Kidney (tissue), 14 donors: ENCODE results near the gene DNAJC27. TPM values are rescaled to one million over a fixed set of nuclear protein-coding genes. Genes with fewer than 3 reads are reported as not detected.

ENCODE experiments used
- DNase-seq, 5 donors: peaks; one replicate each; pipeline ENCODE4 v3.0.0-alpha.2; 2013 to 2020
- FAIRE-seq: peaks from 2 replicates; lab custom pipeline; 2012; peaks lifted over from hg19 to GRCh38; lab: Jason Lieb, UNC
- H3K27ac ChIP-seq, 2 donors: one replicate each; pipeline ENCODE4 v1.7.0; 2013; ENCODE audit warnings: low read depth in 2 of 2, low read length in 2 of 2, inconsistent platforms in 1 of 2
- H3K27me3 ChIP-seq: one replicate; pipeline ENCODE4 v1.7.1; 2013; ENCODE audit warnings: low read length, inconsistent platforms; ENCODE audit not compliant: control insufficient read depth, insufficient read depth
- H3K36me3 ChIP-seq, 3 donors: one replicate each; pipeline versions ENCODE4 v1.7.0 to v1.7.1; 2013; ENCODE audit warnings: low read length in 3 of 3, control low read depth in 1 of 3, inconsistent platforms in 1 of 3; ENCODE audit not compliant: insufficient read depth in 3 of 3, control insufficient read depth in 2 of 3
- H3K4me1 ChIP-seq, 3 donors: one replicate each; pipeline versions ENCODE4 v1.7.0 to v1.7.1; 2013; ENCODE audit warnings: low read length in 3 of 3, inconsistent platforms in 1 of 3, low read depth in 1 of 3; ENCODE audit not compliant: control insufficient read depth in 2 of 3, insufficient read depth in 2 of 3
- H3K4me3 ChIP-seq, 3 donors: one replicate each; pipeline versions ENCODE4 v1.7.0 to v1.8.1; 2013; ENCODE audit warnings: low read length in 3 of 3, control low read depth in 1 of 3, inconsistent platforms in 1 of 3
- H3K9ac ChIP-seq, 3 donors: one replicate each; pipeline versions ENCODE4 v1.7.0 to v1.7.1; 2013; ENCODE audit warnings: low read length in 3 of 3, control low read depth in 1 of 3, inconsistent platforms in 1 of 3
- H3K9me3 ChIP-seq, 3 donors: one replicate each; pipeline versions ENCODE4 v1.7.0 to v1.7.1; 2013; ENCODE audit warnings: low read length in 3 of 3, control low read depth in 1 of 3, inconsistent platforms in 1 of 3; ENCODE audit not compliant: control insufficient read depth in 2 of 3, insufficient read depth in 1 of 3
- CTCF ChIP-seq: IDR thresholded peaks from 3 replicates; pipeline ENCODE4 v1.5.1; 2012; ENCODE audit warnings: mild to moderate bottlenecking, moderate library complexity, borderline replicate concordance; ENCODE audit not compliant: insufficient read depth; ENCODE audit errors: extremely low read depth
- intact Hi-C: fragments of 100-400 bp; cut with DNase I; formaldehyde crosslinking; loops from one replicate; pipeline ENCODE4 v1.11.1; 2022
- polyA plus RNA-seq: library from polyadenylated mRNA; stranded (reverse); fragments of 350-450 nt; fragmentation: Illumina TruSeq; extraction: RNeasy Lipid Tissue Mini Kit (QIAGEN cat#74804); gene quantifications from one replicate; pipeline ENCODE4 v1.2.3, GENCODE V29; 2014; ENCODE audit warnings: low read depth, low replicate concordance; ENCODE audit not compliant: insufficient read depth
- total RNA-seq: library from RNA; stranded (reverse); fragmentation: NEBNext Ultra II Directional; extraction: Animal tissue kit (Norgen Biotek cat#: 25700); gene quantifications from one replicate; pipeline ENCODE4 v1.2.1, GENCODE V29; 2021
- donor health status: control.
- donor health status: control.
- donor health status: control.
- donor health status: control.
- donor health status: control.
- donor health status: DM: yes; HTN: yes; CAD: no.
- donor health status: Normal renal cell carcinoma (clear cell type).

The DNAJC27 gene
- total and polyA plus RNA-seq, 2 donors from 2014 or later: 3.2 to 11.4 TPM

- H3K9me3 ChIP-seq: no peaks in the 10 kb centered on the region
- no peak overlapping the region for H3K4me3 ChIP-seq
- no peak overlapping the region for H3K27ac ChIP-seq
- FAIRE-seq (peak; percentile 13), DNase-seq (no peak)
- H3K27me3 ChIP-seq: no peaks in the 10 kb centered on the region
- H3K9ac ChIP-seq: no peak overlapping the region
- H3K36me3 ChIP-seq: peaks cover 0 to 16% (median 8%) of the 10 kb centered on the region in 3 donors
- no peak for TF ChIP-seq CTCF
- intact Hi-C loops: loop anchor here (10.0 kb wide), 1 partner anchor 165 kb away; no protein-coding TSS in a partner anchor
- H3K4me1 ChIP-seq: no peaks in the 10 kb centered on the region
Measured at GRCh38 chr2:24969784-24970183, 2.0 kb downstream of the DNAJC27 start.

GRCh38 chr2:24961903-24962302, 9.9 kb downstream of the DNAJC27 start:
- no peaks in the 10 kb centered on the region for H3K27me3 ChIP-seq
- DNase-seq (no peak), FAIRE-seq (no peak)
- intact Hi-C loops: no loop called here
- no peak overlapping the region for H3K4me3 ChIP-seq
- peaks cover 15 to 30% (median 29%) of the 10 kb centered on the region in 3 donors for H3K36me3 ChIP-seq
- no peak overlapping the region for H3K9ac ChIP-seq
- no peaks in the 10 kb centered on the region for H3K9me3 ChIP-seq
- no peak overlapping the region for H3K27ac ChIP-seq
- no peak for TF ChIP-seq CTCF
- no peaks in the 10 kb centered on the region for H3K4me1 ChIP-seq

- DNase-seq (no peak), FAIRE-seq (no peak)
- Histone ChIP-seq H3K9ac (no peak overlapping the region), H3K4me3 (no peak overlapping the region), H3K27me3 (no peaks in the 10 kb centered on the region), H3K36me3 (peaks cover 27 to 36% (median 32%) of the 10 kb centered on the region in 3 donors), H3K4me1 (no peaks in the 10 kb centered on the region), H3K9me3 (peaks cover 0 to 2% (median 0%) of the 10 kb centered on the region in 3 donors), H3K27ac (no peak overlapping the region)
- intact Hi-C loops: no loop called here
- TF ChIP-seq CTCF: no peak
Measured at GRCh38 chr2:24959761-24960160, 12.0 kb downstream of the DNAJC27 start.

- H3K36me3 ChIP-seq: peaks cover 28 to 42% (median 30%) of the 10 kb centered on the region in 3 donors
- no peak for FAIRE-seq
- no peak for TF ChIP-seq CTCF
Measured at GRCh38 chr2:24958411-24958935, 13.3 kb downstream of the DNAJC27 start.

More at GRCh38 chr2:24958411-24958935, 13.3 kb downstream of the DNAJC27 start:
- Histone ChIP-seq H3K4me3 (no peak overlapping the region), H3K9me3 (peaks cover 0 to 2% (median 0%) of the 10 kb centered on the region in 3 donors), H3K27me3 (no peaks in the 10 kb centered on the region), H3K4me1 (no peaks in the 10 kb centered on the region), H3K27ac (no peak overlapping the region), H3K9ac (no peak overlapping the region)
- intact Hi-C loops: no loop called here
- DNase-seq: no peak
